ENCODE measurements around the gene CDK10.
"Not testable (repeated sequence)": the region's sequence is repeated elsewhere in the genome, so short reads cannot be mapped to it uniquely, and the experiment has no call there.

Gene CDK10

DNA sequence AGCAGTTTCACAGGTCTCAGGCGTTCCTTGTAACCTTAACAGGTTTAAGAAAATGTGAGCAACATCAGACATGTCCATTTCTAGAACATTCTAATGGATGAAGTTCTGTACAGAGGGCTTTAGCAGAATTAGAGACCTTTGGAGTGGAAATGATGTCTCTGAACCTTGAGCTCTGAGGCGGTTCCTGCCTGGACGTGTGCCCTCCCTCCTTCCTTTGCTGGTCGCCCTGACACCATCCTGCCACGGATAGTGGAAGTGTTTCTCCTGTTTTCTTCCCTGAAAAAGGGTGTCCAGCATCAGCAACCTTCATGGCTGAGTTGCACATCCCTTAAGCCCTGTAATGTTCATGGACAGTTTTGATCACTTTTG, 17.7 kb upstream of the CDK10 start:
- no peak for DNase-seq (ENCODE audit: low read depth)

GRCh38 chr16:89669755-89670154, 16.7 kb upstream of the CDK10 start:
- DNase-seq (ENCODE audit: low read depth): no peak

DNA sequence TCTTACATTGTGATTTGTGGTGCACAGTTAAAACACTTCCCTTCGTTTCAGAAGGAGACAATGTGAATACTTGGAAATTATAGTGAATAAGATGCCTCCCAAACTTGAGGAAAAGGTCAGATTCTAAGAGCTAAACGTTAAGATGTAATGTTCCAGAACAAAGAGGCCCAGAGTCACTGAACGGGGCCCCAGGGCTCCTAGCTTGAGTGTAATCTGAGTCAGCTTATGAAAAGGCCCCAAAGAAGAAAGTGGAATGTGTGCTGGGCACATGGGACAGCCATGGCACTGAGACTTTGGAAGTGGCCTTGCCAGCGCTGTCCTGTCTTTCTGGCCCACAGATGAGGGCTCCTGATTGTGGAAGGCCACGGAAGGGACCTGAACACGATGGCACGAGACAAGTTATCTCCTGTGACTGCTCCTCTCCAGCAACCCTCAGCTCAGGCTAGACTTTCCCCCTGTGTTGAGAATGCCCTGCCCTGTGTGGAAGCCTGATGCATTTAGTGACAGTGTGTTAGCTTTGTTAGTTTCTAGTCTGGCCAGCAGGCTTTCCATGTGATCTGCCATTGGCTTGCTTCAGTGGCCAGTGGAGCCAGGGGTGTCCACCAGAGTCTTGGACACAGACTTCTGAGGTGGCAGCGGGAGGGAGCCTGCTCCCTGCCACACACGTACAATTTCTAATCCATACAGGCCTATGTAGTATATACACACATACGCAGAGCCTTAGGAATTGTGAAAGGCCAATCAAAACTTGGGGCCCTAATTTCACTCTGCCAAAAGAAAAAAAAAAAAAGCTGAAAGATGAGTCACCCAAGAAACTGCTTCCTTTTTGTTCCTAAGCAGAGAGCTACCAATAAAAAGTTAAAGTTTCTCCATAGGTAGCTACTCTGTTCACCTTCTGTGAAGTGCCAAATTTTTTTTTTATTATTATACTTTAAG, 15.7 kb upstream of the CDK10 start:
- no peak for DNase-seq (ENCODE audit: low read depth)

DNA sequence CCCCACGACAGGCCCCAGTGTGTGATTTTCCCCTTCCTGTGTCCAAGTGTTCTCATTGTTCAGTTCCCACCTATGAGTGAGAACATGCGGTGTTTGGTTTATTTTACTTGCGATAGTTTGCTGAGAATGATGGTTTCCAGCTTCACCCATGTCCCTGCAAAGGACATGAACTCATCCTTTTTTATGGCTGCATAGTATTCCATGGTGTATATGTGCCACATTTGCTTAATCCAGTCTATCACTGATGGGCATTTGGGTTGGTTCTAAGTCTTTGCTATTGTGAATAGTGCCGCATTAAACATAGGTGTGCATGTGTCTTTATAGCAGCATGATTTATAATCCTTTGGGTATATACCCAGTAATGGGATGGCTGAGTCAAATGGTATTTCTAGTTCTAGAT, 14.9 kb upstream of the CDK10 start:
- DNase-seq (ENCODE audit: low read depth): not testable (repeated sequence)

- DNase-seq (ENCODE audit: low read depth): no peak
Observed at GRCh38 chr16:89672177-89672941, 14.1 kb upstream of the CDK10 start.

DNA sequence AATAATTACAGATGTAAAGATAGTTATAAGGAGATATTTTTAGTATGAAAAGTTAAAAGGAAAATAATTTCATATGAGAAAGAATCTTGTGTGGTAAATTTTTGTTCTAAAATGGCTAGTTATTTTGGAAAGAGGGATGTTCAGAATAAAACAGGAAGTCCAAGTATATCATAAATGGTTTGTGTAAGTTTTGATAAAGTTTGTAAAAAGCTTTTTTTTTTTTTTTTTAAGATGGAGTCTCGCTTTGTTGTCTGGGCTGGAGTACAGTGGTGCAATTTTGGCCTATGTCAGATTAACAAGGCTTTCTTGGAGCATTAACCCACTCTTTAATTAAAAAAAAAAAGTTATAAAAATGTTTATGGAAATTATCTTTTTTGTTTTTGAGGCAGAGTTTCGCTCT, 8.2 kb upstream of the CDK10 start:
- no peak for DNase-seq (ENCODE audit: low read depth)

- DNase-seq (ENCODE audit: low read depth): no peak
Observed at GRCh38 chr16:89685916-89686315, 573 bp upstream of the CDK10 start.

DNA sequence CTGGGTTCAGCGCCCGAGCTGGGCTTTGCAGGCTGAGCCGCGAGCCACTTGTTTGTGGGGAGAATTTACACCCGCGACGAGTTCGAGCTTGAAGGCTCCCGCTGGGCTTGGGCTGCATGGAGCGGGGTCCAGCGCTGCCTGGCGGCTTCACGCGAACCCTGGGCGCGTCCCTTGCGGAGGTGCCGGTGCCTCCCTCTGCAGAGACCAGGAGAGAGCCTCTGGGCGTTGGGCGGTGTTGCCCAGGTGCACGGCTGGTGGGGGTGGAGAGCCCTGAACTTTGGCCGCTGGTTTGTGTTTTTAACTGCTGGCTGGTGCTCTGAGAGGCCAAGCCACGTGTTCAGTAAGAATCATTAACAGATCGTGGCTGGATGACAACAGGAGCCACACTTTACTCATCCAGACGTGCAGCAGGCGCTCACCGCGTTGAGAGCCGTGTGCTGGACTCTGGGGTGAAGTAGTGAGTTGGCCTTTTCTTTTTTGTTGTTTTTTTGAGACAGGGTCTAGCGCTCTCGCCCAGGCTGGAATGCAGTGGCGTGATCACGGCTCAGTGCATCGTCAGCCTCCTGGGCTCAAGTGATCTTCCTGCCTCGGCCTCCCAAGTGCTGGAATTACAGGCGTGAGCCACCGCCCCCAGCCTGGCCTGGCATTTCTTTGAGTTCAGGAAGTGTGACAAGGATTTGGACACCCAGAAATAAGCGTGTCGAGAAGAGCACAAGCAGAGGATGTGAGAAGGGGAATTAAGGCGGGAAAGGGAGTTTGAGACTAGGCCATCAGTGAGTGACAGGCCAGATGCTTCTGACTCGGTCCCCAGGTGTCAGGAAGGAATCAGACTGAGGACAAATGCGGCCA, 827 bp downstream of the CDK10 start:
- DNase-seq (ENCODE audit: low read depth): no peak

- DNase-seq (ENCODE audit: low read depth): no peak
Observed at GRCh38 chr16:89688395-89688794, 1.9 kb downstream of the CDK10 start.

DNA sequence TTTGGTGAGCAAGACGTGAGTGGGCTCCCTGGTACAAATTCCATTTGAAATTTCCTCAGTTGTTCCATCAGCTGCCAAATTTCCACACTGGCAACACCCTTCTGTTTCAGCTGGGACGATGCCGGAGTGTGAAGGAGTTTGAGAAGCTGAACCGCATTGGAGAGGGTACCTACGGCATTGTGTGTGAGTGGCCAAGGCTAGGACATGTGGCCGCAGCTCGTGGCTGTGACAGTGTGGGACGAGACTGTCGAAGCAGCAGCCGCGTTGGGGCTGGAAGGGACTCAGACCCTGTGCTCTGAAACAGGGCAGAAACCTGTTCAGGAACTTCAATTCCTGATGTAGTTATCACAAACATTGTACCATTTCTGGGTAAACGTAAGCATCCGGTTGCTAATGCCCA, 2.7 kb downstream of the CDK10 start:
- DNase-seq (ENCODE audit: low read depth): no peak

- DNase-seq (ENCODE audit: low read depth): not testable (repeated sequence)
Observed at GRCh38 chr16:89689621-89690020, 3.1 kb downstream of the CDK10 start.

DNA sequence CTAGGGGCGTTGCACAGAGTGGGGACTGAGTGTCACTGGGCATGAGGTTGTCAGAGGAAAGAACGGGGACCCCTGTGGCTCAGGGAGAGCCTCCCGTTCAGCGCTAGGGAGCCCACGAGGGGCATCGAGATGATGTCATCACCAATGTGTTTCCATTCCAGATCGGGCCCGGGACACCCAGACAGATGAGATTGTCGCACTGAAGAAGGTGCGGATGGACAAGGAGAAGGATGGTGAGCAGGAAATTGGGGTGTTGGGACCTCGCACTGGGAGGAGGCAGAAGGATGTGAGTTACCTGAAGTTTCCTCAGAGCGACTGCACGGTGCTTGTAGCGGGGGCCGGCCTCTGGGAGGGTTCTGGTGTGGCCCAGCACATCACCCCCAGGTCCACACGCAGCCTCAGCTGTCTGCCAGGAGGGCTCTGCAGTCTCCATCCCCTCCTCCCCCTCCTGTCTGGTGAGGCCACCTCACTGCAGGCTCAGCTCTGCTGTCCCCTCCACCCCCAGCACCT, 4.0 kb downstream of the CDK10 start:
- no peak for DNase-seq (ENCODE audit: low read depth)

DNA sequence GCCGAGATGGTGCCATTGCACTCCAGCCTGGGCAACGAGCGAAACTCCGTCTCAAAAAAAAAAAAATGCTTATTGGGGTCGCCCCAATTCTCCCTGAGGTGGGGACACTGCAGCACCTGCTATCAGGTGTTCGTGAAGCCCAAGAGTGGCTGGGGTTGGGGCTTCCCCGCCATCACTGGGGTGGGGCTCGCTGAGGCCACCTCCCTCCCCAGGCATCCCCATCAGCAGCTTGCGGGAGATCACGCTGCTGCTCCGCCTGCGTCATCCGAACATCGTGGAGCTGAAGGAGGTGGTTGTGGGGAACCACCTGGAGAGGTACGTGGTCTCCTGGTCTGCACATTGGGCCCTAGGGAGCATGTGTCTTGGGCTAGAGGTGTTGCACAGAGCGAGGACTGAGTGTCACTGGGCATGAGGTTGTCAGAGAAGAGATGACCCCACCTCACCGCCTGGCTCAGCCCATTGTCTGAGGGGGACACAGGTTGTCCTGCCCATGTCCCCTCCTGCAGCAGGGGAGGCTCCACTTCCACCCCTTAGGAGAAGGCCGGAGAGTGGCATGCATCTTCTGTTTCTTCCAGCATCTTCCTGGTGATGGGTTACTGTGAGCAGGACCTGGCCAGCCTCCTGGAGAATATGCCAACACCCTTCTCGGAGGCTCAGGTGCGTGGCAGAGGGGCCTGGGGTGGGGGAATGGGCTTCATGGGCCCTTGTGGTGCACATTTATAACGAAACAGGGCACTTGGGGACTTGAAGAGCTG, 4.9 kb downstream of the CDK10 start:
- no peak for DNase-seq (ENCODE audit: low read depth)

DNA sequence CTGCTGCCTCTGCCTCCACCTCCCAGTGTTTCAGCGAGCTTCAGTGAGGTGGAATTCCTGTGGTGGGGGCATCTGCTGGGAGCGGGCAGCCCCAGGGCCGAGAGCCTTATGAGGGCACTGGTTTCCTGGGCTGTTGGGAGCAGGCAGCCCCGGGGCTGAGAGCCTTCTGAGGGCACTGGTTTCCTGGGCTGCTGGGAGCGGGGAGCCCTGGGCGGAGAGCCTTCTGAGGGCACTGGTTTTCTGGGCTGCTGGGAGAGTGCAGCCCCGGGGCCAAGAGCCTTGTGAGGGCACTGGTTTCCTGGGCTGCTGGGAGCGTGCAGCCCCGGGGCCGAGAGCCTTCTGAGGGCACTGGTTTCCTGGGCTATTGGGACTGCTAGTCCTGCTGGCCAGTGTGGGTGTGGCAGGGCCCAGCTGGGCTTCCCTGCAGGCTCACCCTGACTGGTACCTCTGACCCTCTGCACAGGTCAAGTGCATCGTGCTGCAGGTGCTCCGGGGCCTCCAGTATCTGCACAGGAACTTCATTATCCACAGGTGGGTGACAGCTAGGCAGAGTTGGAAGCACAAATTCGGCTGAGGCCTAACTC, 5.6 kb downstream of the CDK10 start:
- no peak for DNase-seq (ENCODE audit: low read depth)

DNA sequence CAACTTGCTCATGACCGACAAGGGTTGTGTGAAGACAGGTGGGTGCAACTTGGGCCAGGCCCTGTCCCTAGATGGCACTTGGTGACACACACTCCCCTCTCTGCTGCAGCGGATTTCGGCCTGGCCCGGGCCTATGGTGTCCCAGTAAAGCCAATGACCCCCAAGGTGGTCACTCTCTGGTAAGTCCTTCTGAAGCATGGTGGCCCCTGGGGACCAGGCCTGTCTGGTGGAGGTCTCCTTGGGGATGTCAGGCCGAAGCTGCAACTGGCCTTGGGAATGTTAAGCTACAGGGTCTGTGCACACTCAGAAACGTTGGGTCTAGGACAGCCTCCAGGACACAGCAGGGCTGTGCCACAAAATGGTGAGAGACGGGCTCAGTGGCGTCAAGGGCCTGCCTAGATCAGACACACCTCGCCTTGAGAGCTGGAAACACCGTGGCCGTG, 6.8 kb downstream of the CDK10 start:
- DNase-seq (ENCODE audit: low read depth): no peak

DNA sequence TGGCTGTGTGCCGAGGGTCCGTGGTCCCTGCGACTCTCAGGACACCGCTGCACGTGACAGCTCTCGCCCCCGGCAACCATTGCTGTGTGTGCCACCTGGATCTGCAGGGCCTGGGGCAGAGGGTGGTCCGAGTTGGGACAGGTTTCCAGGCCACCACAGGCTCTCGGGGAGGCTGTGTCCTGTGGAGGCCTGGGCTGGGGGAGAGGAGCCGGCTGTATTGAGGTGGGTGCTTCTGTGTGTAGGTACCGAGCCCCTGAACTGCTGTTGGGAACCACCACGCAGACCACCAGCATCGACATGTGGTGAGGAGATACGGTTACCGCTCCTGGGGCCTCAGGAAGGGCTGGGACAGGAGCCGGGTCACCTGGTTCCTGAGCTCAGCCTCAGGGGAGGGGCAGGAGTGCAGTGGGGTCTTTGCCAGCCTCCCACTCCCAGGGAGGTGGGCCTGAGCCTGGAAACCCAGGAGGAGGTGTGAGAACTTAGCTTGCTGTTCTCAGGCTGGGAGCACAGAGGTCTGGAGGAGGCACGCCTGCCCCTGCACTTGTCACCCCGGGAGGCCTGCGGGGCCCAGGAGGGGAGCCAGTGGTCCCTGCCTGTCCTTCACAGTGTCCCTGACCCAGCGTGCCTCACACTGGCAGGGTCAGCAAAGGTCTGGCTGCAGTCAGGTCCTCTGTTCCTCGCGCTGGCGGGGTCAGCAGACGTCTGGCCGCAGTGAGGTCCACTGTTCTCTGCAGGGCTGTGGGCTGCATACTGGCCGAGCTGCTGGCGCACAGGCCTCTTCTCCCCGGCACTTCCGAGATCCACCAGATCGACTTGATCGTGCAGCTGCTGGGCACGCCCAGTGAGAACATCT, 7.7 kb downstream of the CDK10 start:
- DNase-seq (ENCODE audit: low read depth): no peak

DNA sequence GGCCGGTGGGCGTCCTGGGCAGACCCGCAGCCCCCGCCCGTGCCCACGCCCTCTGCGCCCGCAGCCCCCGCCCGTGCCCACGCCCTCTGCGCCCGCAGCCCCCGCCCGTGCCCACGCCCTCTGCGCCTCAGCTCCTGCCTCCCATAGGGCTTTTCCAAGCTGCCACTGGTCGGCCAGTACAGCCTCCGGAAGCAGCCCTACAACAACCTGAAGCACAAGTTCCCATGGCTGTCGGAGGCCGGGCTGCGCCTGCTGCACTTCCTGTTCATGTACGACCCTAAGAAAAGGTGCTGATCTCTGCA, 8.2 kb downstream of the CDK10 start:
- DNase-seq (ENCODE audit: low read depth): not testable (repeated sequence)

GRCh38 chr16:89695086-89695874, 8.8 kb downstream of the CDK10 start:
- no peak for DNase-seq (ENCODE audit: low read depth)
